Erythroblast (primary cell): ENCODE measurements around the gene CUBN.

Experiments
- GATA1 ChIP-seq: IDR thresholded peaks from 2 replicates; pipeline ENCODE4 v1.6.1; 2011; ENCODE audit warnings: low read depth, mild to moderate bottlenecking, control low read depth, low read length, moderate library complexity
- POLR2A ChIP-seq: IDR thresholded peaks from 2 replicates; pipeline ENCODE4 v1.6.1; 2011; ENCODE audit warnings: mild to moderate bottlenecking, low read length

GRCh38 chr10:17066807-17067206 is 62.8 kb downstream of the CUBN start:
- no peak for TF ChIP-seq POLR2A
- TF ChIP-seq GATA1 = no peak
